GDM1 (cell line): Measurements from ENCODE around the gene LRFN2.

Source experiments
- DNase-seq: peaks from one replicate; lab custom pipeline; 2025; lab: John Stamatoyannopoulos, UW

The LRFN2 gene

GRCh38 chr6:40543776-40544175 is 43.4 kb downstream of the LRFN2 start:
- no peak for DNase-seq

GRCh38 chr6:40543146-40543545 is 44.0 kb downstream of the LRFN2 start:
- no peak for DNase-seq

GRCh38 chr6:40542175-40542764 is 44.9 kb downstream of the LRFN2 start:
- DNase-seq: no peak

GRCh38 chr6:40541556-40542174 is 45.5 kb downstream of the LRFN2 start:
- DNase-seq: no peak

GRCh38 chr6:40540790-40541189 is 46.4 kb downstream of the LRFN2 start:
- no peak for DNase-seq

- no peak for DNase-seq
Measured at GRCh38 chr6:40539853-40540252, 47.3 kb downstream of the LRFN2 start.

- no peak for DNase-seq
Measured at GRCh38 chr6:40538556-40538955, 48.6 kb downstream of the LRFN2 start.

GRCh38 chr6:40537446-40537845 is 49.7 kb downstream of the LRFN2 start:
- DNase-seq: no peak

- DNase-seq: no peak
Measured at GRCh38 chr6:40536442-40536841, 50.7 kb downstream of the LRFN2 start.

- DNase-seq: no peak
Measured at GRCh38 chr6:40535819-40536380, 51.3 kb downstream of the LRFN2 start.

GRCh38 chr6:40535110-40535818 is 51.9 kb downstream of the LRFN2 start:
- no peak for DNase-seq

GRCh38 chr6:40532349-40533000 is 54.7 kb downstream of the LRFN2 start:
- DNase-seq: no peak

GRCh38 chr6:40529919-40530318 is 57.2 kb downstream of the LRFN2 start:
- DNase-seq: no peak

GRCh38 chr6:40529040-40529439 is 58.1 kb downstream of the LRFN2 start:
- no peak for DNase-seq

GRCh38 chr6:40528051-40528450 is 59.1 kb downstream of the LRFN2 start:
- DNase-seq: no peak

GRCh38 chr6:40526036-40526435 is 61.1 kb downstream of the LRFN2 start:
- DNase-seq: no peak

GRCh38 chr6:40524797-40525585 is 62.2 kb downstream of the LRFN2 start:
- DNase-seq: no peak

- DNase-seq: no peak
Measured at GRCh38 chr6:40523505-40524172, 63.5 kb downstream of the LRFN2 start.

- no peak for DNase-seq
Measured at GRCh38 chr6:40521496-40521895, 65.7 kb downstream of the LRFN2 start.

GRCh38 chr6:40520678-40521077 is 66.5 kb downstream of the LRFN2 start:
- DNase-seq: no peak

GRCh38 chr6:40520084-40520483 is 67.1 kb downstream of the LRFN2 start:
- DNase-seq: no peak
